Ecto neural progenitor cell (in vitro differentiated cells): ENCODE data around the gene PIMREG.

Experiments
- DNase-seq: peaks from one replicate; pipeline ENCODE4 v3.0.0-alpha.2; 2018; ENCODE audit warnings: low spot score

PIMREG gene

DNA sequence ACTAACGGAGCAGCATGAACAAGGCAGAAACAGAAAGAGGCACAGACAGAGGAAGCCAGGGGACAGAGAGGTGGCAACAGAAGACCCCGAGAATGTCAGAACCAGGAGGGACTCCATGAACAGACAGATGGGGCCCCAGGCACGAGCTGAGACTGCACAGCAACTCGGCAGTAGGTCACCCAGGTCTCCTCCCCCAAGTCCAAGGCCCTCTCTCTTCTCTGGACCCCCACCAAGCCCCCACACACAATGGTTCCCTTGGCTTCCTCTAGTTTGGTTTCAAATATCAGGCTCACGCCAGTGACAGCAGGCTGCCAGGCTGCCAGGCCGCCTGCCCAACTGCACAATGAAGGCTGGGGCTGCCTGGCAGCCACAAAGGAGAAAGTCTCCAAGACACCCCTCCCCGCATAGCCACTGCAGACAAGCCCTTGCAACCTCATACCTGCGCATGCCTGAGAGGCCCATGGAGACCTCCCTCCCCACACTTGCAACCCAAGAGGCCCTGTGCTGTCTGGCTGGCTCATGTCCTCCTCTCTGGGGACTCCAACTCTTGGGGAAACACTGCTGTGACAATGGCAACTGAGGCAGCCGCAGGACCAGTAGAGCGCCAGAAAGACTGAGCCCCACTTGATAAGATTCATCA is 54.8 kb downstream of the PIMREG start:
- peak; percentile 36 for DNase-seq
